Activated CD8-positive, alpha-beta memory T cell treated with anti-CD3 and anti-CD28 coated beads, Interleukin-2, amount 10 ng/mL, durations not matched to agents 7 days and 5 days (primary cell): ENCODE data around the gene ARL4C. TPM values are rescaled to one million over a fixed set of nuclear protein-coding genes. Genes with fewer than 3 reads are reported as not detected.

Source experiments
- ATAC-seq: fragments of 150-1000 bp; cut with Tn5 transposase; one replicate; pipeline ENCODE4 v1.10.0; 2021; ENCODE audit warnings: moderate library complexity
- CTCF ChIA-PET: fragments of 350-600 bp; sonication (Branson Sonifier 250); formaldehyde crosslinking; loops from one replicate; lab custom pipeline; 2021; ENCODE audit warnings: antibody characterized with exemption; lab: Charles Lee
- DNase-seq: peaks from one replicate; pipeline ENCODE4 v3.0.0-alpha.2; 2020
- H3K27ac Mint-ChIP-seq: one replicate; pipeline ENCODE4 v1.8.0; 2021; ENCODE audit warnings: mild to moderate bottlenecking, mixed read lengths
- H3K27me3 Mint-ChIP-seq: one replicate; pipeline ENCODE4 v1.8.0; 2021; ENCODE audit warnings: mixed read lengths
- H3K36me3 Mint-ChIP-seq: one replicate; pipeline ENCODE4 v1.8.0; 2021; ENCODE audit warnings: mild to moderate bottlenecking, mixed read lengths
- H3K4me1 Mint-ChIP-seq: one replicate; pipeline ENCODE4 v1.8.0; 2021; ENCODE audit warnings: mixed read lengths
- H3K4me3 Mint-ChIP-seq: one replicate; pipeline ENCODE4 v1.8.0; 2021; ENCODE audit warnings: mild to moderate bottlenecking, moderate library complexity, mixed read lengths
- H3K9me3 Mint-ChIP-seq: one replicate; pipeline ENCODE4 v1.8.0; 2022; ENCODE audit warnings: low read depth, mixed read lengths
- total RNA-seq, 2 experiments: library from RNA; stranded (reverse); gene quantifications; one replicate each; pipeline ENCODE4 v1.2.3, GENCODE V29; 2021

The ARL4C gene
- total RNA-seq, 2 experiments from 2014 or later, result 252 to 306 TPM

GRCh38 chr2:234494361-234495250, 2.3 kb downstream of the ARL4C start:
- H3K27me3 Mint-ChIP-seq, result no peaks in the 10 kb centered on the region
- peaks cover 44% of the 10 kb centered on the region for H3K4me1 Mint-ChIP-seq
- H3K4me3 Mint-ChIP-seq, result peak overlapping the region; percentile 98
- peaks cover 63% of the 10 kb centered on the region for H3K36me3 Mint-ChIP-seq
- CTCF ChIA-PET, result interaction anchor here (0.9 to 7.6 kb wide), 5 partner anchors 7 to 223 kb away, joined by 3 to 103 read pairs (median 6); no protein-coding TSS in a partner anchor
- H3K27ac Mint-ChIP-seq, result peak overlapping the region; percentile 96
- DNase-seq (peak; percentile 60), ATAC-seq (no peak)
- no peaks in the 10 kb centered on the region for H3K9me3 Mint-ChIP-seq

GRCh38 chr2:234493796-234494195, 3.1 kb downstream of the ARL4C start:
- peaks cover 44% of the 10 kb centered on the region for H3K4me1 Mint-ChIP-seq
- H3K4me3 Mint-ChIP-seq, result peak overlapping the region; percentile 98
- no peaks in the 10 kb centered on the region for H3K9me3 Mint-ChIP-seq
- H3K27ac Mint-ChIP-seq, result peak overlapping the region; percentile 96
- CTCF ChIA-PET, result interaction anchor here (7.6 kb wide), 1 partner anchor 203 kb away, joined by 103 read pairs; no protein-coding TSS in a partner anchor
- DNase-seq, result no peak
- ATAC-seq, result no peak
- peaks cover 69% of the 10 kb centered on the region for H3K36me3 Mint-ChIP-seq
- H3K27me3 Mint-ChIP-seq, result no peaks in the 10 kb centered on the region

GRCh38 chr2:234492717-234493485, 4.0 kb downstream of the ARL4C start:
- ATAC-seq (no peak), DNase-seq (no peak)
- no peaks in the 10 kb centered on the region for H3K9me3 Mint-ChIP-seq
- peaks cover 44% of the 10 kb centered on the region for H3K4me1 Mint-ChIP-seq
- CTCF ChIA-PET, result interaction anchor here (0.8 to 7.6 kb wide), 3 partner anchors 47 to 202 kb away, joined by 3 to 103 read pairs (median 3); no protein-coding TSS in a partner anchor
- no peaks in the 10 kb centered on the region for H3K27me3 Mint-ChIP-seq
- peak overlapping the region; percentile 96 for H3K27ac Mint-ChIP-seq
- H3K4me3 Mint-ChIP-seq, result peak overlapping the region; percentile 98
- H3K36me3 Mint-ChIP-seq, result peaks cover 74% of the 10 kb centered on the region

- ATAC-seq (no peak), DNase-seq (peak; percentile 67)
- Mint-ChIP-seq H3K4me3 (peak overlapping the region; percentile 98), H3K36me3 (peaks cover 81% of the 10 kb centered on the region), H3K27me3 (no peaks in the 10 kb centered on the region), H3K27ac (peak overlapping the region; percentile 96), H3K9me3 (no peaks in the 10 kb centered on the region), H3K4me1 (peaks cover 50% of the 10 kb centered on the region)
- CTCF ChIA-PET, result interaction anchor here (0.8 to 7.6 kb wide), 3 partner anchors 46 to 201 kb away, joined by 3 to 103 read pairs (median 3); no protein-coding TSS in a partner anchor
Observed at GRCh38 chr2:234491897-234492296, 5.0 kb downstream of the ARL4C start.

GRCh38 chr2:234491281-234491680, 5.6 kb downstream of the ARL4C start:
- CTCF ChIA-PET, result interaction anchor here (1.1 kb wide), 1 partner anchor 199 kb away, joined by 4 read pairs; no protein-coding TSS in a partner anchor
- Mint-ChIP-seq H3K27ac (peak overlapping the region; percentile 97), H3K9me3 (no peaks in the 10 kb centered on the region), H3K36me3 (peaks cover 86% of the 10 kb centered on the region), H3K4me1 (peaks cover 57% of the 10 kb centered on the region), H3K4me3 (peak overlapping the region; percentile 98), H3K27me3 (no peaks in the 10 kb centered on the region)
- ATAC-seq (no peak), DNase-seq (no peak)

GRCh38 chr2:234490271-234491091, 6.4 kb downstream of the ARL4C start:
- Mint-ChIP-seq H3K27me3 (no peaks in the 10 kb centered on the region), H3K27ac (peak overlapping the region; percentile 97), H3K4me3 (peak overlapping the region; percentile 98), H3K36me3 (peaks cover 80% of the 10 kb centered on the region), H3K4me1 (peaks cover 65% of the 10 kb centered on the region), H3K9me3 (no peaks in the 10 kb centered on the region)
- DNase-seq, result peak; percentile 77
- peak; percentile 34 for ATAC-seq
- CTCF ChIA-PET, result interaction anchor here (0.7 to 2.3 kb wide), 7 partner anchors 44 to 202 kb away, joined by 3 to 6 read pairs (median 4); no protein-coding TSS in a partner anchor

- Mint-ChIP-seq H3K9me3 (no peaks in the 10 kb centered on the region), H3K4me1 (peaks cover 80% of the 10 kb centered on the region), H3K27ac (peak overlapping the region; percentile 97), H3K36me3 (peaks cover 73% of the 10 kb centered on the region), H3K27me3 (no peaks in the 10 kb centered on the region), H3K4me3 (peak overlapping the region; percentile 98)
- CTCF ChIA-PET, result interaction anchor here (1.0 to 2.3 kb wide), 11 partner anchors 7 to 200 kb away, joined by 3 to 7 read pairs (median 3); no protein-coding TSS in a partner anchor
- peak; percentile 95 for DNase-seq
- peak; percentile 72 for ATAC-seq
Observed at GRCh38 chr2:234488913-234489451, 7.9 kb downstream of the ARL4C start.

- H3K27ac Mint-ChIP-seq, result peak overlapping the region; percentile 97
- no peak for DNase-seq
- H3K4me1 Mint-ChIP-seq, result peaks cover 85% of the 10 kb centered on the region
- ATAC-seq, result no peak
- no peaks in the 10 kb centered on the region for H3K27me3 Mint-ChIP-seq
- H3K9me3 Mint-ChIP-seq, result no peaks in the 10 kb centered on the region
- H3K4me3 Mint-ChIP-seq, result peak overlapping the region; percentile 98
- H3K36me3 Mint-ChIP-seq, result peaks cover 68% of the 10 kb centered on the region
- CTCF ChIA-PET, result interaction anchor here (0.9 to 2.1 kb wide), 11 partner anchors 7 to 207 kb away, joined by 3 to 7 read pairs (median 3); no protein-coding TSS in a partner anchor
Observed at GRCh38 chr2:234488486-234488885, 8.4 kb downstream of the ARL4C start.

- H3K36me3 Mint-ChIP-seq, result peaks cover 59% of the 10 kb centered on the region
- H3K27me3 Mint-ChIP-seq, result no peaks in the 10 kb centered on the region
- ATAC-seq (no peak), DNase-seq (no peak)
- CTCF ChIA-PET, result interaction anchor here (0.7 to 1.4 kb wide), 5 partner anchors 8 to 206 kb away, joined by 3 to 4 read pairs (median 3); no protein-coding TSS in a partner anchor
- no peak overlapping the region for H3K4me3 Mint-ChIP-seq
- no peaks in the 10 kb centered on the region for H3K9me3 Mint-ChIP-seq
- H3K27ac Mint-ChIP-seq, result peak overlapping the region; percentile 97
- H3K4me1 Mint-ChIP-seq, result peaks cover 94% of the 10 kb centered on the region
Observed at GRCh38 chr2:234487356-234487755, 9.5 kb downstream of the ARL4C start.

GRCh38 chr2:234483568-234484251, 13.2 kb downstream of the ARL4C start:
- peak overlapping the region; percentile 35 for H3K4me3 Mint-ChIP-seq
- peaks cover 96% of the 10 kb centered on the region for H3K4me1 Mint-ChIP-seq
- DNase-seq (peak; percentile 96), ATAC-seq (peak; percentile 84)
- no peaks in the 10 kb centered on the region for H3K27me3 Mint-ChIP-seq
- peaks cover 52% of the 10 kb centered on the region for H3K36me3 Mint-ChIP-seq
- peak overlapping the region; percentile 86 for H3K27ac Mint-ChIP-seq
- CTCF ChIA-PET, result interaction anchor here (0.9 to 2.8 kb wide), 20 partner anchors 14 to 506 kb away, joined by 3 to 20 read pairs (median 6); partner anchors contain the start of gene ARL4C
- H3K9me3 Mint-ChIP-seq, result no peaks in the 10 kb centered on the region

GRCh38 chr2:234481301-234481700, 15.6 kb downstream of the ARL4C start:
- Mint-ChIP-seq H3K4me1 (peaks cover 88% of the 10 kb centered on the region), H3K27me3 (no peaks in the 10 kb centered on the region), H3K36me3 (peaks cover 37% of the 10 kb centered on the region), H3K27ac (peak overlapping the region; percentile 12), H3K9me3 (no peaks in the 10 kb centered on the region), H3K4me3 (no peak overlapping the region)
- ATAC-seq, result no peak
- CTCF ChIA-PET, result interaction anchor here (1.6 kb wide), 1 partner anchor 14 kb away, joined by 5 read pairs; no protein-coding TSS in a partner anchor
- peak; percentile 26 for DNase-seq
